Measurements from ENCODE around the gene GPS2. TPM values are rescaled to one million over a fixed set of nuclear protein-coding genes. Genes with fewer than 3 reads are reported as not detected.
A peak's percentile ranks its signal among the peaks of the same experiment; 100 is the strongest.

Gene GPS2
- 100 to 1,000 TPM in 1 of 4 donors, 10 to 100 TPM in 3; 66.9 to 104 (median 82.5) TPM for total RNA-seq

- 0% methylated on average over 2 of the region's 95 CpGs; no CpG with 5 or more reads in 1 of the 2 donors for WGBS, 2 donors (ENCODE audit: low coverage in 1 of 2)
- peak; percentile 93 for ATAC-seq
- Histone ChIP-seq H3K4me1 (peaks cover 0 to 57% (median 27%) of the 10 kb centered on the region in 3 donors), H3K27ac (peak within 1 kb of the TSS; percentile 77 to 98 (median 96)), H3K9me3 (no peaks in the 10 kb centered on the region), H3K36me3 (peaks cover 3 to 86% of the 10 kb centered on the region in 2 donors), H3K27me3 (no peaks in the 10 kb centered on the region), H3K4me3 (peak within 1 kb of the TSS; percentile 85 to 96)
- TF ChIP-seq EP300 (IDR thresholded peaks at IDR 0.05): no peak
- peak; percentile 82 to 88 for TF ChIP-seq POLR2A (IDR thresholded peaks at IDR 0.05)
- TF ChIP-seq POLR2AphosphoS5 (IDR thresholded peaks at IDR 0.05): peak; percentile 95
- TF ChIP-seq CTCF (IDR thresholded peaks at IDR 0.05): no peak
These were observed at the start of gene GPS2 for GRCh38 chr17:7314719-7315569. Gene GPS2 (minus strand): TSS chr17:7315360. CDS start chr17:7315052, 308 bp downstream.

GRCh38 chr17:7363311-7363710, 48.2 kb upstream of the GPS2 start:
- ATAC-seq: no peak
- H3K36me3 ChIP-seq: no peaks in the 10 kb centered on the region
- TF ChIP-seq CTCF (IDR thresholded peaks at IDR 0.05) (no peak), EP300 (IDR thresholded peaks at IDR 0.05) (no peak)
- no peak overlapping the region for H3K4me3 ChIP-seq
- no peak overlapping the region for H3K27ac ChIP-seq
- 81 to 91% methylated on average over 4 to 6 of the region's 6 CpGs for WGBS, 2 donors (ENCODE audit: low coverage in 1 of 2)
- H3K9me3 ChIP-seq: no peaks in the 10 kb centered on the region
- H3K4me1 ChIP-seq: no peaks in the 10 kb centered on the region
- no peaks in the 10 kb centered on the region for H3K27me3 ChIP-seq

GRCh38 chr17:7361906-7362305, 46.7 kb upstream of the GPS2 start:
- no peak overlapping the region for H3K27ac ChIP-seq
- no peak overlapping the region for H3K4me3 ChIP-seq
- no peaks in the 10 kb centered on the region for H3K36me3 ChIP-seq
- ATAC-seq: no peak
- no peaks in the 10 kb centered on the region for H3K27me3 ChIP-seq
- no peaks in the 10 kb centered on the region for H3K4me1 ChIP-seq
- TF ChIP-seq EP300 (IDR thresholded peaks at IDR 0.05): no peak
- TF ChIP-seq CTCF (IDR thresholded peaks at IDR 0.05): no peak
- no peak for TF ChIP-seq POLR2AphosphoS5 (IDR thresholded peaks at IDR 0.05)
- no peak for TF ChIP-seq POLR2A (IDR thresholded peaks at IDR 0.05)
- H3K9me3 ChIP-seq: no peaks in the 10 kb centered on the region
- 60 to 80% methylated on average over 1 to 3 of the region's 3 CpGs for WGBS, 2 donors (ENCODE audit: low coverage in 1 of 2)

GRCh38 chr17:7357381-7357780, 42.2 kb upstream of the GPS2 start:
- Histone ChIP-seq H3K27ac (peak overlapping the region in 3 of 4 donors; percentile 22 to 99 (median 45)), H3K36me3 (no peaks in the 10 kb centered on the region), H3K9me3 (no peaks in the 10 kb centered on the region), H3K4me1 (peaks cover 0 to 42% (median 18%) of the 10 kb centered on the region in 3 donors), H3K4me3 (no peak overlapping the region), H3K27me3 (no peaks in the 10 kb centered on the region)
- WGBS, 2 donors (ENCODE audit: low coverage in 1 of 2): 57 to 60% methylated on average over 1 to 2 of the region's 2 CpGs
- TF ChIP-seq CTCF (IDR thresholded peaks at IDR 0.05) (no peak), POLR2AphosphoS5 (IDR thresholded peaks at IDR 0.05) (no peak), EP300 (IDR thresholded peaks at IDR 0.05) (no peak), POLR2A (IDR thresholded peaks at IDR 0.05) (no peak)
- no peak for ATAC-seq

- no peak for ATAC-seq
- Histone ChIP-seq H3K9me3 (no peaks in the 10 kb centered on the region), H3K36me3 (no peaks in the 10 kb centered on the region), H3K27me3 (no peaks in the 10 kb centered on the region), H3K4me1 (peaks cover 0 to 43% (median 18%) of the 10 kb centered on the region in 3 donors), H3K4me3 (peak overlapping the region in 1 of 2 donors; percentile 24), H3K27ac (peak overlapping the region in 3 of 4 donors; percentile 22 to 99 (median 65))
- 40 to 52% methylated on average over 1 to 8 of the region's 8 CpGs for WGBS, 2 donors (ENCODE audit: low coverage in 1 of 2)
- TF ChIP-seq POLR2AphosphoS5 (IDR thresholded peaks at IDR 0.05) (peak; percentile 48), POLR2A (IDR thresholded peaks at IDR 0.05) (no peak), CTCF (IDR thresholded peaks at IDR 0.05) (no peak), EP300 (IDR thresholded peaks at IDR 0.05) (no peak)
These were observed 41.6 kb upstream of the GPS2 start for GRCh38 chr17:7356756-7357155.
